Hematopoietic multipotent progenitor cell treated with erythropoietin and hydrocortisone succinate and interleukin-3 and kit ligand, for 17 days (in vitro differentiated cells): Measurements from ENCODE around the gene MYO16.
"Not testable (repeated sequence)": the region's sequence is repeated elsewhere in the genome, so short reads cannot be mapped to it uniquely, and the experiment has no call there.

Source experiments
- DNase-seq: peaks from one replicate; pipeline ENCODE4 v3.0.0-alpha.2; 2015; ENCODE audit warnings: low spot score

The MYO16 gene

DNA sequence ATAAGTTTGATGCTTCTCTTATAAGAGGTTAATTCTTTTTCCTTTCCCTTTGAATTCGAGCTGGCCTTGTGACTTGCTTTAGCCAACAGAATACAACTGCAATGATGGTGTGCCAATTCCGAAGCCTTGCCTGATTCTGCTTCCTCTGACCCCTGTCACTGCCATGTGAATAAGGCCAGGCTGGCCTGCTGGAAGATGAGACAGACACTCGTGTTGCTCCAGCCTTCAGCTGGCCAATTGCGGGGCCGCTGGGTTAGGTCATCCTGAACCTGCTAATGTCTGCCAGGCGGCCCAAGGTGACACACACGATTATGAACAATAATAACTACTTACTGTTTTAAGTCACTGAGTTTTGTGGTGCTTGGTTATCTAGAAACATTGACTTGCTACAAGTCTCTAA, 352.0 kb downstream of the MYO16 start:
- no peak for DNase-seq

DNA sequence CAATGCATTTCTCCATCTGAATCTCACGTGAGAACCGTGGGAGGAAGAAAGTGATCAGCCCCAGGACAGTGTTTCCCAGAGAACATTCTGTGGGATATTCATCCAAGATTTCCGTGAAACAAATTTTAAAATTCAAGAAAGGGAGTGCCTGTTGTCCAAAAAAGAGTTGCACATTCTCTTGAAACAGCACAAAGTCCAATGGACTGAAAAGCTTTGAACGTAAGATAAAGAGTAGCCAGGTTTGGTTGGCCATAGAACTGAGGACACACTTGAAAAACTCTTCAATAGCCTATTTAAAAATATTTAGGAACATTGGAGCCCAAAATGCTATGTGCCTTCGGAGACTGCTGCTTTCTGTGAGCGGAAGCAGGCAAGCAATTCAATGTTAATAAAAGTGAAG, 353.9 kb downstream of the MYO16 start:
- DNase-seq: no peak

DNA sequence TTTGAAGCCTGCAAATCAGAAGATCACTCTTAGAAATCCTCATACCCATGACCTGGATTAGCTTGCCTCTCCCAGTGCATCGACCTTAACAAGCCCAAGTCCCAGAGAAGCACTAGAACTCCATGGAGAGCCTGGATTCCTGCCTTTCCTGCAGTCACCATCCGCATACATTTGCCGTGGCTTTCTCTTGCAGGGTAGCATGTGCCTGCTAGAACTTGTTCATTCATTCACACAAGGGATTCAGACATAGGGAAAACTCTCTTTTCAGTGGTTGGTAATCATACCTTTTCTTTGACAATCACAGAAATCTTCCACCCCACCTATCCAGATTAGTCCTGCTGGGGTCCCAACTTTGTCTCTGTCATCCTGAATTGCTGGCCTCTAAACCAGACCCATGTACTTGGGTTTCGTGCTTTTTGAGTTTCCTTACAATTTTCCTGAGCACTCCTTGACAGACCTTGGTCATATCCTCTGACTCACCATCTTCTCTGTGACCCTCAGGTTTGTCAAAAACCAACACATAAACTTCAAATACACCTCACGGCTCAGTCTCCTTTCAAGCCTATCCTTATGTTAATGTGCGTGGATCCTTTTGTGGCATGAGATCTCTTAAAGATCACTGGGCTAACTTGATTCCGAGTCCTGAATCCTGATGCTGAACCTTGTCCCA, 355.0 kb downstream of the MYO16 start:
- no peak for DNase-seq

DNA sequence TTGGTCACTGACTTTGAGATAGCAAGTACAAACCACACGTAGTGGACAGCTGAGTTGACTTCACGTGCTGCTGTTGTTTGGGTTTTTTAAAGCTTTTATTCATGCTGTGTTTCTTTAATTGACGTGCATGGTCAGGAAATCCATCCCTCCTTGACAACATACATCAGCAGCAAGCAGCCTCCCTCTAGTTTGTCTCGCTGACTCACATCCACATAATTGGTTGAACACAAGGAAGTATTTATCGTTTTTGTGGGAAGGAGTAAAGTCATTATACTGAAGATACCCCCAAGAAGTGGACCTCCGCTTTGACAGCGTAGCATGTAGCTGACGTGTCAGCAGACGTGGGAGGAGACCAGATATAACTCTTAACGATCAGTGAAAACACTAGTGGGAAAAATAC, 355.8 kb downstream of the MYO16 start:
- DNase-seq: no peak

DNA sequence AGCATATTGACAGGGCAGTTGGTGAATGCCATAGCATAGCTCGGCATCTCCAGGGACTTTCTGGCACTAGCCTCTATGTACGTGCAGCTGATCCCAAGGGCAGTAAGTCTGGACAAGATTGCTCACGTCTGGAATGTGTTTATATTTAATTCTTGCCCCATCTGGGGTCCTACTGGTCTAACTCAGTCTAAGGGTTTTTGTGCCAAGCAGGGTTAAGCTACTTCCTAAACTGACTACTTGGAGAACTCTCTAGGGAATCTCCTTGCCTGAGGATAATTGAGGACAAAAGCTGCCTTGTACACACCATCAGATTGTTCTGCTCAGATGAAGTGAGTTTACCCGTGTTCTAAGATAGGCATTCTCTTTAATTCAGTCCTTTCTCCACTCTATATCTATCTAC, 358.1 kb downstream of the MYO16 start:
- DNase-seq: no peak

DNA sequence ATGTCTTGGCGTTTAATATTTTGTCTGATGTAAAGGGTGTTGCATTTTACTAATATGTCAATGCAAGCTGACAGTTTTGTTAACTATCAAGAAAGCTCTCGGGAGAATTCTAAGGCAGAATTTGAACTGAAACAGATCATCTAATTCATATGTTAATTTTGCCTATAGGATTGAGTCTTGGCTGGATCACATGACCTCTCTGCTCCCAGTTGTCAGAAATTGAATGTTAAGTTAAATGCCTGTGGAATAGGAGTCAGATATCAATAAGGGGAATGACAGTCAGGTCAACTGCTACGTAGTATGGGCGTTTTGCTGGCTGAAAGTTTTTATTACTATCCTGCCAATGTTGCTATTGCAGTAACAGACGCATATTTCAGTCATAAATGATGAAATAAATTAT, 358.5 kb downstream of the MYO16 start:
- DNase-seq: no peak

DNA sequence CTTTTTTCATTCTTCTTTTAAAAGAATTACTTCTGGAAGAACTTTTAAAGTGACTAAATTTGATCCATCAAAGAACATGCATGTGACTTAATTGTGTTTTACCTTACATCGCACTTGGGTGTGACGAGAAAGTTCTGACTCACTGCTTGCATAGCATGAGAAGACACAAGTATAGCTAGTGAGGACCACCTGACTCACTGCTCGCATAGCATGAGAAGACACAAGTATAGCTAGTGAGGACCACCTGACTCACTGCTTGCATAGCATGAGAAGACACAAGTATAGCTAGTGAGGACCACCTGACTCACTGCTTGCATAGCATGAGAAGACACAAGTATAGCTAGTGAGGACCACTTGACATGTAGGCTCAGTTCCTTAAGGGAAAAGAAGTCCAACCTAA, 362.0 kb downstream of the MYO16 start:
- DNase-seq: not testable (repeated sequence)

DNA sequence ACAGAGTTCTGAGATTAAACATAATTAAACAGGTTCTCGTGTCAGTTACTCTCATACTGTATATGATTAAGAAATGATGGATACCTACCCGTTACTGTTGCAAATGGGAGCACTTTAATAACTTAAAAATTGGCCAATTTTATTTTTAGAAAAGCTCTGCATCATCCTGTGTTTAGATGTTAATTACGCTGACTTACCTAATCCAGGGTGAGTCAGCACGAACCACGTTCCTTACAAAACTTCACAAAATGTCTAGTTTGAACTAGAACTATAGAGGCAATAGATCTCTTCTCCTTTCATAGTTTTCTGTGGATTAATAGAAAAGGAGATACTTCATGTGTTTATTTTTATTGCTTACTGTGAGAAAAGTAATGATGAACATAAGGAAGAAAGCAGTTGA, 363.9 kb downstream of the MYO16 start:
- DNase-seq: no peak

DNA sequence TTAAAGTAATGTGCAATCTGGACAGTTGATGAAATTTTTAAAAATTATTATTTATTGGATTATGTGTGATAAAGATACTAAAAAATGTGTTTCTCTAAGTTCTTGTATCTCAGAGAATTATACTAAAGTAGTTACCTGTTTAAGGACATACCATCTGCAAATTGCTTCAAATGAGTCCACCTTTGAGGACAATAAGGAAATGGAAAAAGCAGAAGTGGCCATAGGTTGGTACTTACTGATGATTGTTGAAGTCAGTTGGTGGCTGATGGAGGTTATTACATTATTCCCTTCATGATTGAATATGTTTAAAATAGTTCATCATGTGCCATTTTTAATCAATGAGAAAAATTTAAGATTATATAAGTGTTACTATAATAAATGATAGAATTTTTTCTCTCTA, 367.0 kb downstream of the MYO16 start:
- no peak for DNase-seq

DNA sequence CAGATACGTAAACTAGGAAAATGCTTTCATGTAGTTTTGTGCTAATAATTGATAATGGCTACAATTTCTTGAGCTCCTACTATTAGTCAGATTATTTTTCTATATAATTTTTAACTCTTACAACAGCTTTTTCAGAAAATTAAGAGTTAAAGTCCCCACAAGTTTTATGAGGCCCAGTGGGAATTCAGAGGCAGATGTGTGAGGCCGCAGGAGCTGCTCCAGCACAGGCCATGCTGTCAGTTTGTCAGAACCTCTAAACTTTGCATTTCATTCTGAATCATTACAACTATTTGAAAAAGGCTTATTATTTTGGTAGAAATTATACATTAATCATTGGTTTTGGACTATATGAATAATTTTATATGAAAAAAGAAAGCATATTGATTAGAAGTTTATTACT, 370.8 kb downstream of the MYO16 start:
- no peak for DNase-seq

DNA sequence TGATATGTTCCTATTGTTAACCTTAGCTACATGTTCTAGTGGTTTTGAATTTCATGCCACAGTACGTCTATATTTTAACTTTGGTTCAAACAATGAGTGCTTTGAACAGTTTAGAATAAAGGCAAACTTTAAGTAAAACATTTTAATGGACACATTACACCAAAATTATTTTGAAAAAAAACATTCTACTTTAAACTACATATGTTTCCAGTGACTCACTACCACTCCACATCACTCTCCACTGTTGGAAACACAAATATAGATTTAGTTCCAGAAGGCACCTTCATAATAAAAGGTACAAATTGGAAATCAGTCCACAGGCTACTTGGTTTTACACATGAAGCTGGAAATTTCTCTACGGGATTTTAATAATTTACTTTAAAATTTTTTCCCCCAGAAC, 373.5 kb downstream of the MYO16 start:
- DNase-seq: no peak

DNA sequence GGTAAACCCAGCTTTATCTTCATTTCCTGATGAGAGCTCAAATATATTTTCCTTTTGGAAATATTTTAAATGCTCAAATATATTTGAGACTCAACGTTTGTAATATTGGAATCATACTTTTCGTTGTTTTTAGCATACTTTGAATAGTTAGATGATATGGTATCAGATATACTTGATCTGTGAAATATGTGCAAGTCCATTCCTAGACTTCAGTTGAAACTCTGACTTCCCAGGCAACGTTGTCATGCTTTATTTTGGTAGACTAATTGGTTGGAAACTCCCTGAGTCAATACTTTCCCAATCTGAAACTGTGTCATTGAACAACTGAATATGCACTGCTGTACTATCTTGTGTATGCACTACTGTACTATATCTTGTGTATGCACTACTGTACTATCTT, 378.5 kb downstream of the MYO16 start:
- DNase-seq: no peak

DNA sequence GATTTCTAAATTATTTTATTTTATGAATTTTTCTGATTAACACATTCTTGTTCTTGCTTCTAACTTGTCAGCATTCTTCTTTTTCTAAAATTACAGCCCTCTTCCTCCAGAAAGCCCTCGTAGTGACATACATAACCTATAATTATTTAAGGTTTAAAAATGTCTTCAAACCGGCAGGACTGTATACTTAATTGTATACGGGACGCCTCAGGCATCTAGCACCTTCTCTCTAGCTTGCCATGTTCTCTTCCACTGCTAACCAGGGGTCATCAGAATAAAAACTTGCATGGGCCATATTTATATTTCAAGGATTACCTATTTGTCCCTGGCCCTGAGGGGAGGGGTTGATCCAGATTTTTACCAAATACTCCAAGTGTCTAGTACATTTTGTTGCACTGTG, 380.3 kb downstream of the MYO16 start:
- DNase-seq: no peak

DNA sequence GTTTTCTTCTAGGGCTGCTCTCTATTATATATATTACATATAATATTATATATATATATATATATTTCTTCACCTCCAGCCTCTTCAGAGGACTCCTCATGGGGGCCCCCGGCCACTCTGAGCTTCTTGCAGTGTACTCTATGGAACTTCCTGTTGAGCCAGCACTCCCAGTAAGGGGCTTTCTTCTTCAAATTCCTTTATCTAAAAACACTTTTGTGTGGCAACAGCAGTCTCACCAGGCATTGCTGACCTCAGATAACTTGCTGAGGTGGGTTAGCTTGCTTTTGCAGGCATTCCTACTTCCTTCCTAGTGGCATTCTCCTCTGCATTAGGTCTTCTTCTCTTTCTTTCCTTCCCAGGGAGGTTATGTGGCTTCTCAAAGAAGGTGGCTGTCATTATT, 381.5 kb downstream of the MYO16 start:
- DNase-seq: no peak

DNA sequence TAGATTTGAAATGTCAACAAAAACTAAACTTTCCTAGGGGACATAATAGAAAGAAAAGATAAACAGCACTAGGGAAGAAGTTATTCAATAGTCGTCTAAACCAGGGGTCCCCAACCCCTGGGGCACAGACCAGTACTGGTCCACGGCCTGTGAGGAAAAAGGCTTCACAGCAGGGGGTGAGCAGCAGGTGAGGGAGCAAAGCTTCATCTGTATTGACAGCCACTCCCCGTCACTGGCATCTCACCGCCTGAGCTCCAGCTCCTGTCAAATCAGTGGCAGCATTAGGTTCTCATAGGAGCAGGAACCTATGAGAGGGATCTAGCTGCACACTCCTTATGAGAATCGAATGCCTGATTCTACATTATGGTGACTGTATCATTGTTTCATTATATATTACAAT, 382.7 kb downstream of the MYO16 start:
- no peak for DNase-seq

DNA sequence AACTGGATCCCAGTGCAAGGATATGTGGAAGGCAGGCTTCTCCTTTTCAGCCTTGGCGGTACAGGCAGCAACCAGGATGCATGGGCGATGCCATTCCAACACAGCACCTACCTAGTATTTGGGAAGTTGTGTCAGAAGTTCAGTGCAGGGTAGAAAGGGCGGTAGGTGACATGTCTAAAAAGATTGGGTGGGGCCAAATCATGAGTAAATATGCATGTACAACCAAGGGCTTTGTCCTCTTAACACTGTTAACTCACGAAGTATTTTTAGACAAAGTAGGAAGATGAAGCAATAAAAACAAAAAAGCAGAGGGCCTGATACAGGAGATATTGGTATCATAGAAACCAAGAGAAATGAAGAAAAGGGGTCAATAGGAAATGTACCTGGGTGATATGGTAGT, 392.1 kb downstream of the MYO16 start:
- DNase-seq: no peak

DNA sequence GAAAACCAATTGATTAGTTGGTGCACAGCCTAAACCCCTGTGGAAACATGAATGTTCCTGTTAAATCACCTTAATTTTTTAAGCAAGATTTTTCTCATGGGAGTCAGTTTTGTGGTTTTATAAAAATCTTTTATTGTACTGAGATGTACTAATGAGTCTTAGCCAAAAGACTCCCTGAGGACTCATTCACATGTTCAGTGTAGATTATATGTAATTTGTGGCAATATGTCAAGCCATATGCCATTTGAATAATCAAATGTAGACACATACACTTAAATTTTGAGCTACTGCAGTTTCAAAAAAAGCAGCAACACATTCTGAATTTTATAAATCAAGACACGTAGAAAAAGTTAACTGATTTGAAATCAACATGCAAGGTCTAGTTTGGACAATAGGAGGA, 395.2 kb downstream of the MYO16 start:
- DNase-seq: no peak

DNA sequence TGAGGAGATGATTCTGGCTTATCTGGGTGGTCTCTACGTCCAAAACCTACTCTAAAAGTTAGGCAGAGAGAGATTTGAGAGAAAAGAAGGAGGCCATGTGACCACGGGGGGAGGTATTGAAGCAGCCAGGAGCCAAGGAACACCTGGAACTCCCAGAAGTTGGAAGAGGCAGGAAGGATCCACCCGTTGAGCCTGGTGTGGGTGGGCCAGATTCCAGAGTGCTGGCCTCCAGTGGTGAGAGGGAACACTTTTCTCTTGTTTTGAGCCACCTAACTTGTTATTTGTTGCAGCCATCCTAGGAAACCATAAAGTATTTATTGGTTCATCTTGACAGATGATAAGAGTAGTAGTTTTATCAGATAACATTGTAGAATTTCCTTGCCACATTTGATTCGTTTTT, 396.9 kb downstream of the MYO16 start:
- DNase-seq: no peak

DNA sequence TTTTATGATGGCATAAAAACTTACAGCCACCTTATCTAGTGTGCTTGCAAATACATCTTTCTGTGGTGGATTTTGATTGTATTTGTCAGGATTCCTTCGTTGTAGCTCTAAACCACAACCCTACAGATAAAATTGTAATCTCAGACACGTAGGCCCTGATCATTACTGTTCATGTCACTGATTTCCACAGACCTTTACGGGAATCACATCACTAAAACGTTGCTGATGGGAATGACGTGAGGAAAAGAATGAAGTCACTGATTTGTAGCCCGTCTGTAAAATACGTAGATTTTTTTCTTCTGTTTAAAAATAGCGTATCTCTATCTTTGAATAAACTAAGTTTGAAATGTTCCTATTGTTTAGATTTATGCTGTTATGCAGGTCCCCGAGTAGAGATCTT, 399.2 kb downstream of the MYO16 start:
- DNase-seq: no peak

DNA sequence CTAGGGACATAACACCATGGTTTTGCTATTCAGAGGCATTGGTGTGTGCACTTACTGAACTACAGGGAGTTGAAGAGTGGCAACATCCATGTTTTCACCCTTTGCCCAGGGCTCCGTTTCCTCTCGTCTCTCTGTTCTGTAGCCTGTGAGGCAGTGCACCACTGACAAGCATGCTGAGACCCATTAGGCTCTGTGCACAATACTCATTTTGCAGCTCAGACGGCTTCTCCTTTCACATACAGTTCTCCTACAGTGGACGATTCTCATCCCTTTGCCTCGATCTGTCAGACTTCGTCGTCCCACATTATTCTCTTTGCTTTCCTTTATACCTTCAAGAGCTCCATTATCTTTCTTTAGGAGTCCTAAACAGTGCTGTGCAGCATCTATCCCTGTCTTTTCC, 403.7 kb downstream of the MYO16 start:
- DNase-seq: no peak

DNA sequence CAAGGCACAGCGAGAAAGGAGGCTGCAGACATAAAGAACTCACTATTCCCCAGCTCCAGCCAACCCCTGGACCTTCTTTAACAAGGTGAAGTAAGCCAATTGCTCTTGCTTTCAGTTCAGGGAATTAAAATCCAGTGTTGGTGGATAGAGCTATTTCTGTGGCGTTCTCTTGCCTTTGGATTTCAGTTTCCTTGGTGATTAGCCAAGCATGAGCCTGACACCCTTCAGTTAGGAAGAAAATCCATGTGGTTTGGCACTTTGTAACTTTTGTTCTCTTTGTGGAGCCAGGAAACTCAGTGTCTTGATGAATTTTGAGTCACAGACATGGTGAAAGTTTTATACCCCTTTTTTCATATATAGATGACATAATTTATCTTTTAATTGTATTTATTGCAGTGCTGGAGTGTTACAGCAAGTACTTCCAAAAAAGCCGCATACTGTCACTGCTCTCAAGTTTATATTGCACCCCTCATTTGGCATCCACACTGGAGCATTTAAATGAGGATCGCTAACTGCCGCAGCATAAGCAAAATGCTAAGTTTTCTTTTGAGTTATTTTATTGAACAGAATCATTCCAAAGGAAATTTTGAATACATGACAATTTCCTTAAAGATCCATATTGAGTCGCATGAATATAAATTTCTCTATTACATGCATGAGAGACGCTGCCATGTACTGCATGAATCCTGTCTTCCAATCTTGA, 406.8 kb downstream of the MYO16 start:
- no peak for DNase-seq

DNA sequence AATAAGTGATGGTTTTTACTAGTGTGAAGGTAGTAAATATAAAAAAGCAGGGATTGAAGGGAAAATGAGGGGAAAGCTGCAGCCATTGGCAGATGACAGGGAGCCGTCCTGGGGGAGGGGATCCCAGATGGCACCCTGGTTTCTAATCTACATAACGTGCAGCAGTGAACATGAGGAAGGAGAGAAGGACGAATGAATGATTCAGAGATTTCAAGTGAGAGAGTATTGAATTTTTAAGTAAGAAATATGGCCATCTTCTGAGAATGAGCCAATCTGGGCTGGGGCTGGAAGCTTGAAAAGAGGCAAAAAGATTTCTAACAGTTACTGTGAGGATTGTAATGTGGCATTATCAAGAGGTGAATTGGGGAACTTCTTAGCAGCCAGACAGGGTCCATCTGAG, 414.2 kb downstream of the MYO16 start:
- no peak for DNase-seq

DNA sequence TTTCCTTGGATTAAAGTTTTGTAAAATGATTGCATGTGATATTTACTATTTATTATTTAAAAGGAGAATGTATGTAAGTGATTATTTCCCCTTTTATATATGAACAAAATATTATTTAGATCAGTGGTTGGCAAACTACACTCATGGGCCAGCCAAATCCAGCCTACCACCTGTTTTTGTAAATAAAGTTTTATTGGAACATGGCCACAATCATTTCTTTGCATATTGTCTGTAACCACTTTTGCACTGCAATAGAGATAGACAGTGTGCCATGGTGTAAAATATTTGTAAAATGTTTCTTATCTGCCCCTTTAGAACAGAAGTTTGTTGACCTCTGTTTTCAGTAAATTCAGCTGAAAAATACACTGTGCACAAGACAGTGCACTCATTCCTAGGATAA, 426.4 kb downstream of the MYO16 start:
- DNase-seq: no peak

DNA sequence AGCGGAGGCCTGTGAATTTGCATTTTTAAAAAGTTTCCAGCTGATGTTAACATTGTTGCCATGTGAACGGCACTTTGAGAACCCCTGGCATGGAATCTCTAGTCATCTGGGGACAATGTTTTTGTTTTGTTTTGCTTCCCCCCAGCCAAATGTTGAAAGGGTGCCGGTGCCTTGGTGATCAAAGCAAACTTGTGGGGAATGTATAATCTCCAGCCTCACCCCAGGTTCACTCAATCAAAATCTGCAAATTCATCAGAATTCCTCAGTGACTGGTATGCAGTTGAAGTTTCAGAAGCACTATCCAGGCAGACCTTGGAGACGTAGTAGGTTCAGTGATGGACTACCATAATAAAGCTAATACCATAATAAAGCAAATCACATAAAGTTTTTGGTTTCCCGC, 428.7 kb downstream of the MYO16 start:
- DNase-seq: no peak
